Heart left ventricle (tissue), 13 donors: Measurements from ENCODE around the gene FTO.

Experiments used
- POLR2A ChIP-seq, 2 donors: fragments of 450-650 bp; IDR thresholded peaks; one replicate each; pipeline ENCODE4 v1.6.1; 2017; ENCODE audit warnings: antibody characterized with exemption in 2 of 2, mild to moderate bottlenecking in 2 of 2, moderate library complexity in 2 of 2
- TF ChIP-seq, protein P1 (sequence below), 12 donors: fragments of 200-600 bp; sonication (generic) in 4 of 12; IDR thresholded peaks; one replicate each; pipeline versions ENCODE4 v1.5.0 to v1.8.0; 2018 to 2022; ENCODE audit warnings: antibody characterized with exemption in 12 of 12, mild to moderate bottlenecking in 5 of 12
- donor health status: ischemic (EF 13 %, LVEDD 7.1; RV severe dilation, severe dysfunction).
- donor health status: DM: no; HTN: yes; CAD: no.
- donor health status: DM: no; HTN: no; CAD: no.
- donor health status: ischemic (EF 25% LVEDD 6.9; RV normal size, moderate dysfunction).
- donor health status: ischemic (EF 25% LVEDD 5.7; RV mildly dilated, moderate dysfunction).
- donor health status: ischemic (EF 35%, LVEDD 5.7; RV mildly dilated, moderate dysfunction).
- donor health status: nonischemic (EF 11% LVEDD 7.7; RV severe dilation, severe dysfunction).
- donor health status: DM: yes; HTN: yes; CAD: no.
- donor health status: PGD.
- donor health status: ischemic (EF 29% LVEDD 5.4; RV normal size, mild dysfunction).
- donor health status: nonischemic (EF 23%, LVEDD 6.1; RV moderate dilation, normal function).

DNA sequence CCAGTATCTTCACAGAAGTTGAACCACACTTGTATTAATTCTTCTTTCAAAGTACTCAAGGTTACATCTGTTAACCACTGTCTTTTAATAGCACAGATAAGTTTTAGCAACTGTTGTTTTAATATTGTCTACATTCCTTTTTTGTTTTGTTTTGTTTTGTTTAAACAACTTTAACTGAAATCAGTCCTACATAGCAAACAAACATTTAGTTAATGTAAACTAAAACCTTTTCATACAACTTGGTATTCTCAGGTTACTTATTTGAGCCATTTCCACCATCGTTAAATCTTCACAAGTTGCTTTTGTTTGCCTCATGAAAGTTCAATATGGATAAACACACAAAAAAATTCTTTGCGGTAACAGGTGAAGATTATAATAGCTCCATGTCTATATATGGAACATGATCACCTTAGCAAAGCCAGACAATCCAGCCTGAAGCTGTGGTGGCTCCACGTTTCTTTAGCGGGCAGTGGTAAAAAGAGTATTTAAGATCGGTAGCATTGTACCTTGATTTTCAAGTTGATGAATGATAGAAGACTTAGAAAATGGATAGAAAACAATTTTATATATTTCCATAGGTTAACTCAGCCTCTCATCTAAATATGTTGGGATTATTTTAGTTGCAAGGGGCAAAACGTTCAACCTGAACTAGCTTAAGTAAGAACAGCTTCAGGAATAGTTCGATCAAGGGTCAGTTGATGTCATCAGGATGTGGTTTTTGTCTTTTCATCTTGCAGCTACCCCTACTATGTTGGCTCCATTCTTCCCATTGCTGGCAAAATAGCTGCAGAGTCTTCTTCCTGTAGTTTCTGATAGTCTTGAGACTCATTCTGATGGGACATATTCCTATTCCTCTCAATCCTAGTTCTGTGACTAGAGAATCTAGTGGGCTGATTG, 182.8 kb downstream of the FTO start:
- TF ChIP-seq POLR2A (IDR thresholded peaks at IDR 0.05) = no peak
- TF ChIP-seq, protein P1, sequence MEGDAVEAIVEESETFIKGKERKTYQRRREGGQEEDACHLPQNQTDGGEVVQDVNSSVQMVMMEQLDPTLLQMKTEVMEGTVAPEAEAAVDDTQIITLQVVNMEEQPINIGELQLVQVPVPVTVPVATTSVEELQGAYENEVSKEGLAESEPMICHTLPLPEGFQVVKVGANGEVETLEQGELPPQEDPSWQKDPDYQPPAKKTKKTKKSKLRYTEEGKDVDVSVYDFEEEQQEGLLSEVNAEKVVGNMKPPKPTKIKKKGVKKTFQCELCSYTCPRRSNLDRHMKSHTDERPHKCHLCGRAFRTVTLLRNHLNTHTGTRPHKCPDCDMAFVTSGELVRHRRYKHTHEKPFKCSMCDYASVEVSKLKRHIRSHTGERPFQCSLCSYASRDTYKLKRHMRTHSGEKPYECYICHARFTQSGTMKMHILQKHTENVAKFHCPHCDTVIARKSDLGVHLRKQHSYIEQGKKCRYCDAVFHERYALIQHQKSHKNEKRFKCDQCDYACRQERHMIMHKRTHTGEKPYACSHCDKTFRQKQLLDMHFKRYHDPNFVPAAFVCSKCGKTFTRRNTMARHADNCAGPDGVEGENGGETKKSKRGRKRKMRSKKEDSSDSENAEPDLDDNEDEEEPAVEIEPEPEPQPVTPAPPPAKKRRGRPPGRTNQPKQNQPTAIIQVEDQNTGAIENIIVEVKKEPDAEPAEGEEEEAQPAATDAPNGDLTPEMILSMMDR (IDR thresholded peaks at IDR 0.05) = no peak
